H1 (cell line): ENCODE measurements around the gene COX19.

ENCODE experiments used
- CHD1 ChIP-seq: IDR thresholded peaks from 2 replicates; pipeline ENCODE4 v1.6.1; 2012; ENCODE audit warnings: low read depth, low read length, improper control_type of control experiment
- EZH2 ChIP-seq: fragments of 200-600 bp; sonication (generic); IDR thresholded peaks from 2 replicates; pipeline ENCODE4 v1.7.1; 2012; ENCODE audit warnings: low read depth, mild to moderate bottlenecking, moderate library complexity, low read length, inconsistent platforms; ENCODE audit not compliant: severe bottlenecking
- GTF2F1 ChIP-seq: IDR thresholded peaks from 2 replicates; pipeline ENCODE4 v1.6.1; 2012; ENCODE audit warnings: low read depth, low read length, improper control_type of control experiment, borderline replicate concordance
- POLR2A ChIP-seq, 2 experiments: IDR thresholded peaks; 1 replicate in 1 of 2; 2 replicates in 1 of 2; pipeline ENCODE4 v1.6.1; 2011; ENCODE audit warnings: low read depth in 2 of 2, low read length in 2 of 2, mild to moderate bottlenecking in 2 of 2; ENCODE audit errors: control extremely low read depth in 1 of 2
- POLR2AphosphoS5 ChIP-seq: IDR thresholded peaks from 2 replicates; pipeline ENCODE4 v1.6.1; 2011; ENCODE audit warnings: low read depth, low read length
- RNF2 ChIP-seq: fragments of 200-900, 300-1000 bp; sonication (generic); IDR thresholded peaks from 2 replicates; pipeline ENCODE4 v1.7.1; 2016; ENCODE audit warnings: borderline replicate concordance, low read depth, mild to moderate bottlenecking, antibody characterized with exemption, low read length; ENCODE audit not compliant: poor library complexity, severe bottlenecking; ENCODE audit errors: missing control alignments
- TCF12 ChIP-seq: IDR thresholded peaks from 2 replicates; pipeline ENCODE4 v1.6.1; 2011; ENCODE audit warnings: low read depth, mild to moderate bottlenecking, low read length
- ZNF274 ChIP-seq: IDR thresholded peaks from 2 replicates; pipeline ENCODE4 v1.7.0; 2012; ENCODE audit warnings: low read length, borderline replicate concordance; ENCODE audit errors: extremely low read depth
- TF ChIP-seq, protein P1 (sequence below), 3 experiments: IDR thresholded peaks; 1 replicate in 2 of 3; 2 replicates in 1 of 3; pipeline versions ENCODE4 v1.5.1 to v1.6.1; 2011; ENCODE audit warnings: low read length in 3 of 3, mild to moderate bottlenecking in 3 of 3, inconsistent platforms in 2 of 3, low read depth in 1 of 3, moderate library complexity in 1 of 3; ENCODE audit not compliant: insufficient read depth in 1 of 3; ENCODE audit errors: control extremely low read depth in 1 of 3
- TF ChIP-seq, protein P2 (sequence below): IDR thresholded peaks from 2 replicates; pipeline ENCODE4 v1.6.1; 2011; ENCODE audit warnings: low read depth, mild to moderate bottlenecking, low read length; ENCODE audit not compliant: insufficient read depth
- TF ChIP-seq, protein P3 (sequence below): IDR thresholded peaks from 2 replicates; pipeline ENCODE4 v1.6.1; 2011; ENCODE audit warnings: low read length, improper control_type of control experiment

DNA sequence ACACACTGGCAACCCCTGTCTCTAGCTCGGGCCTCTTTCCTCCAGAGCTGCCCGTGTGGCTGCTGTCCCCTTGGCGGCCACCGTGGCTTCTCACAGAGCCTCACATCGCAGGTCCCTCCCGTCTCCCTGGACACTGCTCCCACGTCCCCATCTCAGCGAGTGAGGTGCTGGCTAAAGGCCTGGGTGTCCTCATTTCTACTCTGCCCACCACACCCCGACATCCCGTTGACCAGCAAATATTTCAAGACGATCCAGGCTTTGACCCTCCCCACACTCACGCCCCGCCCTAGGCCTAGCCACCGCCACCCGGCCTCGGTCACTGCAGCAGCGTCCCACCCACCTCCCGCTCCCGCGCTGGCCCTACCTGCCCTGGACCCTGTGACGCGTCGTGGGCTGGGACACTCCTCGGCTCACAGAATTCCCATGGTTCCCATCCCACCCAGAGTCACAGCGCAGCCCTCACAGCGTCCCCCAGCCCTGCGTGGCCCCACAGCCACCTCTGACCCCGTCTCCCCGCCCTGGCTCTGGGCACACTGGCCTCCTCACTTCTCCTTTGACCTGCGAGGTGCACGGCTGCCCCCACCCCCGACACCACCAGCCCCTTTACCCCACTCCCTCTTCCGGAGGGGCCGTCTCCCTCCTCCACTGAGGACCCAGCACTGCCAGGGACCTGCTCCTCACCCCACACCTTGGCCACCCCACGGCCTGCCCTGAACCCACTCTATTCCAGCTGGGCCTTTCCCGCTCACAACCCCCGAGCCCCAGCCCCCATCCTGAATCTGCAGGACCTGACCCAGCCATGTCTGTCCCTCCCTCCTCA lies 27.7 kb downstream of the COX19 start:
- TF ChIP-seq, protein P1, sequence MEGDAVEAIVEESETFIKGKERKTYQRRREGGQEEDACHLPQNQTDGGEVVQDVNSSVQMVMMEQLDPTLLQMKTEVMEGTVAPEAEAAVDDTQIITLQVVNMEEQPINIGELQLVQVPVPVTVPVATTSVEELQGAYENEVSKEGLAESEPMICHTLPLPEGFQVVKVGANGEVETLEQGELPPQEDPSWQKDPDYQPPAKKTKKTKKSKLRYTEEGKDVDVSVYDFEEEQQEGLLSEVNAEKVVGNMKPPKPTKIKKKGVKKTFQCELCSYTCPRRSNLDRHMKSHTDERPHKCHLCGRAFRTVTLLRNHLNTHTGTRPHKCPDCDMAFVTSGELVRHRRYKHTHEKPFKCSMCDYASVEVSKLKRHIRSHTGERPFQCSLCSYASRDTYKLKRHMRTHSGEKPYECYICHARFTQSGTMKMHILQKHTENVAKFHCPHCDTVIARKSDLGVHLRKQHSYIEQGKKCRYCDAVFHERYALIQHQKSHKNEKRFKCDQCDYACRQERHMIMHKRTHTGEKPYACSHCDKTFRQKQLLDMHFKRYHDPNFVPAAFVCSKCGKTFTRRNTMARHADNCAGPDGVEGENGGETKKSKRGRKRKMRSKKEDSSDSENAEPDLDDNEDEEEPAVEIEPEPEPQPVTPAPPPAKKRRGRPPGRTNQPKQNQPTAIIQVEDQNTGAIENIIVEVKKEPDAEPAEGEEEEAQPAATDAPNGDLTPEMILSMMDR (IDR thresholded peaks at IDR 0.05; ENCODE audit: control extremely low read depth in 1 of 3, insufficient read depth in 1 of 3, low read depth in 1 of 3, low read length in 3 of 3): no peak
- TF ChIP-seq POLR2A (IDR thresholded peaks at IDR 0.05; ENCODE audit: control extremely low read depth in 1 of 2, low read depth in 2 of 2, low read length in 2 of 2) (no peak), POLR2AphosphoS5 (no peak), TCF12 (no peak), ZNF274 (no peak), EZH2 (no peak), RNF2 (no peak), CHD1 (no peak), GTF2F1 (no peak)
- TF ChIP-seq, protein P2, sequence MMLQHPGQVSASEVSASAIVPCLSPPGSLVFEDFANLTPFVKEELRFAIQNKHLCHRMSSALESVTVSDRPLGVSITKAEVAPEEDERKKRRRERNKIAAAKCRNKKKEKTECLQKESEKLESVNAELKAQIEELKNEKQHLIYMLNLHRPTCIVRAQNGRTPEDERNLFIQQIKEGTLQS: no peak
- TF ChIP-seq, protein P3, sequence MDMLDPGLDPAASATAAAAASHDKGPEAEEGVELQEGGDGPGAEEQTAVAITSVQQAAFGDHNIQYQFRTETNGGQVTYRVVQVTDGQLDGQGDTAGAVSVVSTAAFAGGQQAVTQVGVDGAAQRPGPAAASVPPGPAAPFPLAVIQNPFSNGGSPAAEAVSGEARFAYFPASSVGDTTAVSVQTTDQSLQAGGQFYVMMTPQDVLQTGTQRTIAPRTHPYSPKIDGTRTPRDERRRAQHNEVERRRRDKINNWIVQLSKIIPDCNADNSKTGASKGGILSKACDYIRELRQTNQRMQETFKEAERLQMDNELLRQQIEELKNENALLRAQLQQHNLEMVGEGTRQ: no peak
